Activated T-cell treated with anti-CD3 and anti-CD28 coated beads, Interleukin-2, amount 50 U/mL, for 24 hours (primary cell): ENCODE measurements around the gene DNTT.

Experiments
- DNase-seq: peaks from one replicate; pipeline ENCODE4 v3.0.0-alpha.2; 2020
- H3K27ac Mint-ChIP-seq: 2 replicates; pipeline ENCODE4 v1.8.0; 2020; ENCODE audit warnings: mild to moderate bottlenecking, mixed read lengths
- H3K27me3 Mint-ChIP-seq: 2 replicates; pipeline ENCODE4 v1.8.0; 2020; ENCODE audit warnings: mixed read lengths
- H3K36me3 Mint-ChIP-seq: 2 replicates; pipeline ENCODE4 v1.8.0; 2020; ENCODE audit warnings: low read depth, mixed read lengths
- H3K4me1 Mint-ChIP-seq: 2 replicates; pipeline ENCODE4 v1.8.0; 2020; ENCODE audit warnings: low read depth, mixed read lengths
- H3K4me3 Mint-ChIP-seq: 2 replicates; pipeline ENCODE4 v1.8.0; 2020; ENCODE audit warnings: mild to moderate bottlenecking, moderate library complexity, mixed read lengths
- H3K9me3 Mint-ChIP-seq: 2 replicates; pipeline ENCODE4 v1.8.0; 2020; ENCODE audit warnings: mixed read lengths

DNTT gene

GRCh38 chr10:96269438-96270300 lies 34.6 kb upstream of the DNTT start:
- Mint-ChIP-seq H3K27ac (no peak overlapping the region), H3K9me3 (no peaks in the 10 kb centered on the region), H3K4me1 (peaks cover 4% of the 10 kb centered on the region), H3K4me3 (no peak overlapping the region), H3K36me3 (no peaks in the 10 kb centered on the region), H3K27me3 (peaks cover 14% of the 10 kb centered on the region)
- DNase-seq: no peak

DNA sequence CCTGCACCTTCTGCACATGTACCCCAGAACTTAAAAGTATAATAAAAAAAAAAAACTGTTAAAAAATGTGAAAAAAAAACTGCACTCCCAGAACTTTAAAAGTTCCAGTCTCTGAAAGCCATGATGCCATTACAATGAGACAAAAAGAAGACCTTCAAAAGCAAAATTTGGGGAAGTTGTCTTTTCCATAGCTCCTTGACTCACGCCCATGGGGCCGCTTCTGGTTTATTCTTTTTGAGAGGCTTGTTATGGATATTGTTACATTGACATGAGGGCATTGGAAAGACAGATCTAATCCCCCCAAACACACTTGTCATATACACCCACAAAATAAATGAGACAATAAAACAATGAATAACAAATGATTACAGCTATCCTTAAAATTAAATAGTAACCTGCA lies 33.7 kb upstream of the DNTT start:
- Mint-ChIP-seq H3K27me3 (peaks cover 14% of the 10 kb centered on the region), H3K27ac (no peak overlapping the region), H3K4me3 (no peak overlapping the region), H3K36me3 (no peaks in the 10 kb centered on the region), H3K9me3 (no peaks in the 10 kb centered on the region), H3K4me1 (peaks cover 4% of the 10 kb centered on the region)
- DNase-seq: no peak

DNA sequence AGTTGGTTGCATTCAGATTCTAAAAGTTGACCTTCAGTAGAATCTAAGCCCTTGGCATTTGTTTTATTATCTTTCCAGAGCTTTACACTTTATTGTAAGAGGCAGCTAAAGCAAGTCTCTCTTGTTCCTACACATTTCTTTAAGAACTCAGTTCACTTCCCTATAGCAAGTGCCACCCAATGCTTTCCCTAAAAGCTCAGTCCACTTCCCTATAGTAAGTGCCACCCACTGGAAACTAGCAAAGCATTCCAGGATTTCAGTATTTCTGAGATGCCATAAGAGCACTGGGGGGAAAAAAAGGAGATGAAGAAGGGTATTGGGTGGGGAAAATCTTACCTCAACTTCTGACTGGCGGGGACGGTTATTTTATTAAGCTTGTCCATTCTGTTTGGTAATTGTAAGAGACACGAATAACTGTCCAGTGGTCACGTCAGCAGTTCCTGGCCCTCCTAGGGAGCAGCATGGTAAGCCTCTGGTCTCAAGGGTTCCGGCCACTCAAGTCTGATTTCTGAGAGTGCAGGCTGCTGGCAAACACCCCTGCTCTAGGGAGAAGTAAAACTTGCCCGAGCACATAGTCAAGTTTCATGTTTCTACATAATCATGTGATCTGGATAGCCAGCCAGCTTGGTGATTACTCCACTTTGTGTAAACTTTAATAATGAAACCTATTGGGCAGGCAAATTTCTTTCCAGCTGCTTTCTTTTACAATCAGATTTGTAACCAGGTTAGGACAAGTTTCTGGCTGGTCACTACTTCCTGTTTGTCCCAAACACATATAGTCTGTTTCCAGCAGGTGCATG lies 33.0 kb upstream of the DNTT start, which contains the start of gene BLNK:
TSS of gene BLNK (minus strand) at position 554 of the 800 bp plus-strand sequence. CDS start at position 383, 171 bp downstream.
- Mint-ChIP-seq H3K27me3 (peaks cover 14% of the 10 kb centered on the region), H3K27ac (no peak within 1 kb of the TSS), H3K4me3 (no peak within 1 kb of the TSS), H3K36me3 (no peaks in the 10 kb centered on the region), H3K9me3 (no peaks in the 10 kb centered on the region), H3K4me1 (peaks cover 4% of the 10 kb centered on the region)
- no peak for DNase-seq

DNA sequence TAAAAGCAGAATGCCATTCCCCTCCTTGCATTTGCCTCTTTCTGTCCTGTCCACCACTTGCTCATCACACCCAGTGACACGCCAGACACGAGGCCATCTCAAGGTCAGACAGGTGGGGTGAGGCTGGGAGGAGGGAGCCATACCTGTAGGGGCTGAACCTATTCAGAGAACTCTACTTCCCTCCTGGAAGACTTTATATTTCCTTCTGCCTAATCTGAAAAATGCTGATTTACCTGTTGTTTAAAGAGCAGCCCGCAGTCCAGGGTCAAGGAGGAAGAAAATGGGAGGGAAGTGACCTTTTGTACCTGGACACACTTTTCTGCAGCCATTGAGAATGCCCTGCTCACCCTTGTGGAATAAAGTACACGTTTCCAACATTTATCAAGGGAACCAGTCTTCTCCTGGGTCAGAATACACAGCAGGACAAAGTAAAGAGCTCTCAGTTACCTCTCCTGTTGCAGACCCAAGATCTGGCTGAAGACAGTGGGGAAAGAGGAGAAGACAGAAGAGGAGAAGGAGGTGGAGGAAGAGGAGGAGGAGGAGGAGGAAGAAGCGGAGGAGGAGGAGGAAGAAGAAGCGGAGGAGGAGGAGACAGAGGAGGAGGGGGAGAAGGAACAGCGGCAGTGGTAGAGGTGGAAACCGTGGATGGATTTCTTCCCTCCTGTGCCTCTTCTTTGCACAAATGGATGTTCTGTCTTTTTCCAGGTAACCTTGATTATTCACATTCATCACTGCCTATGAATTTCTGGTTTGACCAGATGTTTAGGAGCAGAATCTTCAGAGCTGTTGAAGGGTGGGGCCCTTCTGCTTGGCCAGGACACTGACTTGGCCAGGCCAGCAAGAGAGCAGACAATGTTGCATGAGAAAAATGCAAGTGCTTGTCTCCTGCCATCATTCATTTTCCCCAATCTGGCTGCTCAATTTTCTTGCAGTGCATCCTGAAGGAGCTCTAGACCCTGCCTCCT lies 31.6 kb upstream of the DNTT start:
- Mint-ChIP-seq H3K27ac (no peak overlapping the region), H3K4me3 (no peak overlapping the region), H3K36me3 (no peaks in the 10 kb centered on the region), H3K9me3 (no peaks in the 10 kb centered on the region), H3K4me1 (no peaks in the 10 kb centered on the region), H3K27me3 (peaks cover 17% of the 10 kb centered on the region)
- DNase-seq: no peak

GRCh38 chr10:96275685-96276418 lies 28.4 kb upstream of the DNTT start:
- Mint-ChIP-seq H3K27ac (no peak overlapping the region), H3K4me3 (no peak overlapping the region), H3K36me3 (no peaks in the 10 kb centered on the region), H3K9me3 (no peaks in the 10 kb centered on the region), H3K4me1 (no peaks in the 10 kb centered on the region), H3K27me3 (peaks cover 13% of the 10 kb centered on the region)
- no peak for DNase-seq

- no peaks in the 10 kb centered on the region for H3K9me3 Mint-ChIP-seq
- no peak overlapping the region for H3K27ac Mint-ChIP-seq
- no peak overlapping the region for H3K4me3 Mint-ChIP-seq
- peaks cover 13% of the 10 kb centered on the region for H3K27me3 Mint-ChIP-seq
- H3K4me1 Mint-ChIP-seq: no peaks in the 10 kb centered on the region
- no peaks in the 10 kb centered on the region for H3K36me3 Mint-ChIP-seq
- no peak for DNase-seq
Observed at GRCh38 chr10:96276426-96276825, 27.8 kb upstream of the DNTT start.

- H3K4me3 Mint-ChIP-seq: no peak overlapping the region
- H3K9me3 Mint-ChIP-seq: no peaks in the 10 kb centered on the region
- H3K36me3 Mint-ChIP-seq: no peaks in the 10 kb centered on the region
- no peaks in the 10 kb centered on the region for H3K4me1 Mint-ChIP-seq
- no peak overlapping the region for H3K27ac Mint-ChIP-seq
- peaks cover 13% of the 10 kb centered on the region for H3K27me3 Mint-ChIP-seq
- no peak for DNase-seq
Observed at GRCh38 chr10:96276831-96277230, 27.4 kb upstream of the DNTT start.

GRCh38 chr10:96279191-96279641 lies 25.0 kb upstream of the DNTT start:
- H3K27me3 Mint-ChIP-seq: peaks cover 5% of the 10 kb centered on the region
- H3K36me3 Mint-ChIP-seq: no peaks in the 10 kb centered on the region
- no peak overlapping the region for H3K4me3 Mint-ChIP-seq
- no peak overlapping the region for H3K27ac Mint-ChIP-seq
- no peaks in the 10 kb centered on the region for H3K4me1 Mint-ChIP-seq
- H3K9me3 Mint-ChIP-seq: no peaks in the 10 kb centered on the region
- DNase-seq: no peak

DNA sequence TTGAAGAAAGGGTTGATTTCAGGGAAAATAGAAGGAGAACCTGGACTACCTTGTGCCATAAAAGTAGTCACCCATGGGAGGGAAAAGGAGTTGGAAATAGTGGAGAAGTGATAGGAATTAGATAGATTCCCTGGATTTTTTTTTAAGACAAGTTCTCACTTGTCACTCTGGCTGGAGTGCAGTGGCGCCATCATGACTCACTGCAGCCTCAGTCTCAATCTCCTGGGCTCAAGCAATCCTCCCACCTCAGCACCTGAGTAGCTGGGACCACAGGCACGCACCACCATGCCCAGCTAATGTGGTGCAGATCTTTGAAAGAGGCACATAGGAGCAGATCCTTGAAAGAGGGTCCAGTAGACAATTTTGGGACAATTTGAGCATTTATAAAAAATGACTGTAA lies 23.4 kb upstream of the DNTT start:
- DNase-seq: no peak
- no peak overlapping the region for H3K4me3 Mint-ChIP-seq

GRCh38 chr10:96281444-96282029 lies 22.7 kb upstream of the DNTT start:
- Mint-ChIP-seq H3K4me1 (no peaks in the 10 kb centered on the region), H3K9me3 (no peaks in the 10 kb centered on the region), H3K36me3 (no peaks in the 10 kb centered on the region), H3K4me3 (no peak overlapping the region), H3K27me3 (peaks cover 5% of the 10 kb centered on the region), H3K27ac (no peak overlapping the region)
- DNase-seq: no peak

More for the DNA sequence above, 23.4 kb upstream of the DNTT start:
- no peaks in the 10 kb centered on the region for H3K4me1 Mint-ChIP-seq
- H3K36me3 Mint-ChIP-seq: no peaks in the 10 kb centered on the region
- H3K9me3 Mint-ChIP-seq: no peaks in the 10 kb centered on the region
- no peak overlapping the region for H3K27ac Mint-ChIP-seq
- peaks cover 5% of the 10 kb centered on the region for H3K27me3 Mint-ChIP-seq

DNA sequence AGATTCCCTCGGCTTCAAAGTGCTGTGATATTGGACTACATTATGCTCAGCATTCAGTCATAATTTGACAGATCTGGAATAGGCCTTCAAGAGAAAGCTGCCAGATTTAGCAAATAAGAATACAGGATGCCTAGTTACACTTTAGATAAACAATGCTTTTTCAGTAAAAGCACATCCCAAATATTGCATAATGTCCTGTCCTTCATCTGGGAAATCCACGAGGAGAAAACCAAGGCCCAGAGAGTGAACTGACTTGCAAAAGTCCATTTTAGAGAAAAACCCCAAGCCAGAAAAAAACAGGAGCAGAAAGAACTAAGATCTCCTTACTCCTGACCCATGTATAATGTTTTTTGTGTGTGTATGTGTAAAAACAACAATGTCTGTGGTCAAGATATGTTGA lies 20.9 kb upstream of the DNTT start:
- no peak overlapping the region for H3K4me3 Mint-ChIP-seq
- no peak overlapping the region for H3K27ac Mint-ChIP-seq

GRCh38 chr10:96283756-96284155 lies 20.5 kb upstream of the DNTT start:
- H3K27me3 Mint-ChIP-seq: peaks cover 2% of the 10 kb centered on the region
- no peaks in the 10 kb centered on the region for H3K9me3 Mint-ChIP-seq
- peaks cover 14% of the 10 kb centered on the region for H3K4me1 Mint-ChIP-seq

More for the DNA sequence above, 20.9 kb upstream of the DNTT start:
- DNase-seq: no peak
- peaks cover 13% of the 10 kb centered on the region for H3K4me1 Mint-ChIP-seq
- no peaks in the 10 kb centered on the region for H3K9me3 Mint-ChIP-seq
- no peaks in the 10 kb centered on the region for H3K36me3 Mint-ChIP-seq
- H3K27me3 Mint-ChIP-seq: peaks cover 2% of the 10 kb centered on the region

GRCh38 chr10:96285331-96285752 lies 18.9 kb upstream of the DNTT start:
- Mint-ChIP-seq H3K27me3 (peaks cover 2% of the 10 kb centered on the region), H3K9me3 (no peaks in the 10 kb centered on the region), H3K27ac (no peak overlapping the region), H3K36me3 (no peaks in the 10 kb centered on the region), H3K4me1 (peaks cover 14% of the 10 kb centered on the region), H3K4me3 (no peak overlapping the region)
- no peak for DNase-seq

More at GRCh38 chr10:96283756-96284155, 20.5 kb upstream of the DNTT start:
- no peaks in the 10 kb centered on the region for H3K36me3 Mint-ChIP-seq
- H3K4me3 Mint-ChIP-seq: no peak overlapping the region
- no peak overlapping the region for H3K27ac Mint-ChIP-seq
- DNase-seq: no peak
